Measurements from ENCODE around the gene CYP2U1. TPM values are rescaled to one million over a fixed set of nuclear protein-coding genes. Genes with fewer than 3 reads are reported as not detected.

The CYP2U1 gene
- total RNA-seq, 1 donor, result 27.1 TPM

GRCh38 chr4:107999932-108000539 lies 68.7 kb downstream of the CYP2U1 start:
- Histone ChIP-seq H2AFZ (ENCODE audit: low read length) (no peak overlapping the region), H3K9me3 (ENCODE audit: low read depth, low read length) (no peaks in the 10 kb centered on the region), H3K4me1 (ENCODE audit: insufficient read depth, low read length) (peaks cover 22% of the 10 kb centered on the region), H4K20me1 (ENCODE audit: insufficient read depth, low read length) (no peaks in the 10 kb centered on the region), H3K36me3 (ENCODE audit: insufficient read depth, low read length) (no peaks in the 10 kb centered on the region), H3K4me3 (ENCODE audit: insufficient read depth, low read length) (no peak overlapping the region), H3K27me3 (ENCODE audit: insufficient read depth, low read length) (no peaks in the 10 kb centered on the region), H3K4me2 (ENCODE audit: insufficient read depth, low read length) (no peak overlapping the region), H3K79me2 (ENCODE audit: insufficient read depth, low read length) (peaks cover 21% of the 10 kb centered on the region), H3K27ac (ENCODE audit: low read depth, low read length) (no peak overlapping the region)
- DNase-seq (ENCODE audit: insufficient read length, low spot score, missing footprints), result no peak
- no peak for TF ChIP-seq CTCF (IDR thresholded peaks at IDR 0.05; ENCODE audit: extremely low read depth, low read depth, low read length)

GRCh38 chr4:108001540-108002135 lies 70.3 kb downstream of the CYP2U1 start:
- peaks cover 24% of the 10 kb centered on the region for H3K4me1 ChIP-seq (ENCODE audit: insufficient read depth, low read length)
- no peaks in the 10 kb centered on the region for H3K27me3 ChIP-seq (ENCODE audit: insufficient read depth, low read length)
- H2AFZ ChIP-seq (ENCODE audit: low read length), result no peak overlapping the region
- H3K27ac ChIP-seq (ENCODE audit: low read depth, low read length), result no peak overlapping the region
- no peaks in the 10 kb centered on the region for H3K36me3 ChIP-seq (ENCODE audit: insufficient read depth, low read length)
- no peak overlapping the region for H3K4me2 ChIP-seq (ENCODE audit: insufficient read depth, low read length)
- H3K4me3 ChIP-seq (ENCODE audit: insufficient read depth, low read length), result no peak overlapping the region
- no peak for TF ChIP-seq CTCF (IDR thresholded peaks at IDR 0.05; ENCODE audit: extremely low read depth, low read depth, low read length)
- peaks cover 12% of the 10 kb centered on the region for H3K79me2 ChIP-seq (ENCODE audit: insufficient read depth, low read length)
- H4K20me1 ChIP-seq (ENCODE audit: insufficient read depth, low read length), result no peaks in the 10 kb centered on the region
- no peaks in the 10 kb centered on the region for H3K9me3 ChIP-seq (ENCODE audit: low read depth, low read length)
- no peak for DNase-seq (ENCODE audit: insufficient read length, low spot score, missing footprints)

Other genes with a start within 250 kb of the CYP2U1 start
- 107 and 123 TPM in 2 replicates for gene PAPSS1, start 211.3 kb upstream of the CYP2U1 start, total RNA-seq
- gene SGMS2, start 106.6 kb upstream of the CYP2U1 start, total RNA-seq, result 148 and 149 TPM in 2 replicates
- gene HADH, start 58.3 kb downstream of the CYP2U1 start, total RNA-seq, result 9.0 and 10.3 TPM in 2 replicates
- gene LEF1, start 237.4 kb downstream of the CYP2U1 start, total RNA-seq, result 5.8 and 7.7 TPM in 2 replicates

Measured in osteoblast (primary cell).